SU-DHL-6 (cell line): ENCODE data around the gene TTI1.

ENCODE experiments used
- H2AFZ ChIP-seq: fragments of 200-600 bp; sonication (generic); 2 replicates; pipeline ENCODE4 v1.6.1; 2014; ENCODE audit warnings: low read depth, mild to moderate bottlenecking, moderate library complexity, mixed read lengths, antibody characterized with exemption, low read length; ENCODE audit not compliant: severe bottlenecking
- H3F3A ChIP-seq: fragments of 200-600 bp; shearing (Covaris generic); 2 replicates; pipeline ENCODE4 v1.6.0; 2016; ENCODE audit warnings: antibody characterized with exemption, mild to moderate bottlenecking; ENCODE audit not compliant: insufficient read depth
- H3K27ac ChIP-seq: fragments of 200-600 bp; sonication (generic); 2 replicates; pipeline ENCODE4 v1.5.1; 2016; ENCODE audit warnings: low read depth, mild to moderate bottlenecking, low read length, moderate library complexity, mixed read lengths
- H3K27me3 ChIP-seq: fragments of 200-600 bp; sonication (generic), shearing (Covaris generic); 2 replicates; pipeline ENCODE4 v1.6.0; 2014; ENCODE audit warnings: mild to moderate bottlenecking, low read length
- H3K36me3 ChIP-seq: fragments of 200-600 bp; sonication (generic); 2 replicates; pipeline ENCODE4 v1.6.1; 2014; ENCODE audit warnings: mild to moderate bottlenecking, low read length, mixed read lengths
- H3K4me2 ChIP-seq: fragments of 300-600, 200-600 bp; shearing (Covaris generic), sonication (generic); 2 replicates; pipeline ENCODE4 v1.6.0; 2014; ENCODE audit warnings: low read length, low read depth, mild to moderate bottlenecking; ENCODE audit not compliant: poor library complexity, severe bottlenecking
- H3K4me3 ChIP-seq: fragments of 200-600 bp; sonication (generic); 2 replicates; pipeline ENCODE4 v1.5.1; 2014; ENCODE audit warnings: antibody characterized with exemption, low read length, mild to moderate bottlenecking, mixed read lengths; ENCODE audit not compliant: insufficient read depth, poor library complexity, severe bottlenecking
- H3K79me2 ChIP-seq: fragments of 200-600 bp; sonication (generic); 2 replicates; pipeline ENCODE4 v1.6.1; 2014; ENCODE audit warnings: mild to moderate bottlenecking, low read length, moderate library complexity; ENCODE audit not compliant: insufficient read depth
- H3K9ac ChIP-seq: fragments of 200-600 bp; sonication (generic); 2 replicates; pipeline ENCODE4 v1.7.0; 2014; ENCODE audit warnings: mild to moderate bottlenecking, low read length
- H3K9me2 ChIP-seq: fragments of 200-600 bp; sonication (generic); replicated peaks from 2 replicates; pipeline ENCODE4 v1.6.1; 2014; ENCODE audit warnings: low read length; ENCODE audit not compliant: insufficient read depth
- H3K9me3 ChIP-seq: fragments of 200-600 bp; sonication (generic); 2 replicates; pipeline ENCODE4 v1.6.1; 2014; ENCODE audit warnings: low read length, mixed read lengths; ENCODE audit not compliant: insufficient read depth
- H4K20me1 ChIP-seq: fragments of 200-600 bp; sonication (generic); 2 replicates; pipeline ENCODE4 v1.6.1; 2014; ENCODE audit warnings: low read depth, mild to moderate bottlenecking, antibody characterized with exemption, low read length, moderate library complexity, mixed read lengths
- EZH2phosphoT487 ChIP-seq: fragments of 200-600 bp; sonication (generic), shearing (Covaris generic); conservative IDR thresholded peaks from 2 replicates; pipeline ENCODE4 v1.6.1; 2018; ENCODE audit warnings: mild to moderate bottlenecking, antibody characterized with exemption, low read length, moderate library complexity, mixed read lengths
- TF ChIP-seq, protein P1 (sequence below): fragments of 200-600 bp; sonication (generic); IDR thresholded peaks from one replicate; pipeline ENCODE4 v1.5.1; 2017; ENCODE audit warnings: antibody characterized with exemption, mild to moderate bottlenecking, low read length, moderate library complexity; ENCODE audit not compliant: insufficient read depth, poor library complexity, severe bottlenecking

TTI1 gene

DNA sequence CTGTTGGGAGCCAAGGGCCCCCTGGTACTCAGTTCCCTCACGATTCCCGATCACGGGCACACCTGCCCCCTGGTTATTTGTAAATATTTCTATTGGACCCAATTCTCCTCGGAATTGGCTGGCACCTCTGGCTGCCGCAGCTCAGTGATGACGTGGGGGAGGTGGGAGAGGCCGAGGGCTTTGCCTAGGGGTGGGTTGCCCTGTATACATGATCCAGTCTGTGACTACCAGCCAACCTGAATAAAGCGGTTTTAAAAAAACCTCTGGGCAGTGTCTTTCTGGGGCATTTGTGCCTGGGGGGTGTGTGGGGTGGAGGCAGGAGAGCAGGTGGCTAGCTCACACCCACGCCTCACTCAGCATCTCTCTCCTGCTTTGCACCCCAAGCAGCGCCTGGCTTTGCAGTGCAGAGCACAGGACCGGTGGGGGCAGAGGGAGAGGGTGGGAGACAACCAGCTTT, 88.1 kb downstream of the TTI1 start:
- H3K36me3 ChIP-seq = no peaks in the 10 kb centered on the region
- H3K9me2 ChIP-seq = no peaks in the 10 kb centered on the region
- H3K9me3 ChIP-seq = no peaks in the 10 kb centered on the region
- TF ChIP-seq EZH2phosphoT487 = no peak
- TF ChIP-seq, protein P1, sequence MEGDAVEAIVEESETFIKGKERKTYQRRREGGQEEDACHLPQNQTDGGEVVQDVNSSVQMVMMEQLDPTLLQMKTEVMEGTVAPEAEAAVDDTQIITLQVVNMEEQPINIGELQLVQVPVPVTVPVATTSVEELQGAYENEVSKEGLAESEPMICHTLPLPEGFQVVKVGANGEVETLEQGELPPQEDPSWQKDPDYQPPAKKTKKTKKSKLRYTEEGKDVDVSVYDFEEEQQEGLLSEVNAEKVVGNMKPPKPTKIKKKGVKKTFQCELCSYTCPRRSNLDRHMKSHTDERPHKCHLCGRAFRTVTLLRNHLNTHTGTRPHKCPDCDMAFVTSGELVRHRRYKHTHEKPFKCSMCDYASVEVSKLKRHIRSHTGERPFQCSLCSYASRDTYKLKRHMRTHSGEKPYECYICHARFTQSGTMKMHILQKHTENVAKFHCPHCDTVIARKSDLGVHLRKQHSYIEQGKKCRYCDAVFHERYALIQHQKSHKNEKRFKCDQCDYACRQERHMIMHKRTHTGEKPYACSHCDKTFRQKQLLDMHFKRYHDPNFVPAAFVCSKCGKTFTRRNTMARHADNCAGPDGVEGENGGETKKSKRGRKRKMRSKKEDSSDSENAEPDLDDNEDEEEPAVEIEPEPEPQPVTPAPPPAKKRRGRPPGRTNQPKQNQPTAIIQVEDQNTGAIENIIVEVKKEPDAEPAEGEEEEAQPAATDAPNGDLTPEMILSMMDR = no peak
- H2AFZ ChIP-seq = no peak overlapping the region
- H4K20me1 ChIP-seq = no peaks in the 10 kb centered on the region
- no peak overlapping the region for H3K4me2 ChIP-seq
- no peak overlapping the region for H3K4me3 ChIP-seq
- H3K79me2 ChIP-seq = no peaks in the 10 kb centered on the region
- H3F3A ChIP-seq = no peaks in the 10 kb centered on the region
- H3K27me3 ChIP-seq = no peaks in the 10 kb centered on the region
- no peak overlapping the region for H3K27ac ChIP-seq
- no peak overlapping the region for H3K9ac ChIP-seq

DNA sequence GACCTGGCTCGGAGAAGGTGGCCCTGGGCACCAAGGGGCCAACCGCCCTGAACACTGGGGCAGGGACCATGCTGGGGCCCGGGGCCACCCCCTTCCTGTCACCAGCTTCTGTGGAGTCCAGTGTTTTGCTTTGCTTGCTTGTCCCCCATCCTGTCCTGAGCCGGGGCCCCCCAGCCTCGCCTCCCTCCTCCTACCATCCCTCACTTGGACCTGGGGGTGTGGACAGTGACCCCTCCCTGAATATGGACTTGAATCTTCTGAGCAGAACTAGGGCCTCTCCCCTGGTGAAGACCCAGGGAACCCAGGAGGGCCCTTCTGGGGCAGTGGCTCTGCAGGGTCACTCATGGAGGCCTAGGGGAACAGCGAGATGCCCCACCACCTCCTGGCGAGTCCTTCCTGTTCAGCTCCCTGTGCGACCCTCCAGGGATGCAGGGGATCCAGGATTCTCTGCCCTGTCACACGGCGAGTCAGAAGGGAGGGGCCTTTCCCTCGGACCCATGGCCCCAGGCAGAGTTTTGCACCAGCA, 88.7 kb downstream of the TTI1 start:
- no peak overlapping the region for H3K27ac ChIP-seq
- H2AFZ ChIP-seq = no peak overlapping the region
- H4K20me1 ChIP-seq = no peaks in the 10 kb centered on the region
- no peak overlapping the region for H3K4me3 ChIP-seq
- no peak overlapping the region for H3K9ac ChIP-seq
- H3K36me3 ChIP-seq = no peaks in the 10 kb centered on the region
- TF ChIP-seq, protein P1 = no peak
- no peak for TF ChIP-seq EZH2phosphoT487
- no peak overlapping the region for H3K4me2 ChIP-seq
- no peaks in the 10 kb centered on the region for H3K9me3 ChIP-seq
- no peaks in the 10 kb centered on the region for H3K79me2 ChIP-seq
- no peaks in the 10 kb centered on the region for H3K27me3 ChIP-seq
- no peaks in the 10 kb centered on the region for H3F3A ChIP-seq
- no peaks in the 10 kb centered on the region for H3K9me2 ChIP-seq

DNA sequence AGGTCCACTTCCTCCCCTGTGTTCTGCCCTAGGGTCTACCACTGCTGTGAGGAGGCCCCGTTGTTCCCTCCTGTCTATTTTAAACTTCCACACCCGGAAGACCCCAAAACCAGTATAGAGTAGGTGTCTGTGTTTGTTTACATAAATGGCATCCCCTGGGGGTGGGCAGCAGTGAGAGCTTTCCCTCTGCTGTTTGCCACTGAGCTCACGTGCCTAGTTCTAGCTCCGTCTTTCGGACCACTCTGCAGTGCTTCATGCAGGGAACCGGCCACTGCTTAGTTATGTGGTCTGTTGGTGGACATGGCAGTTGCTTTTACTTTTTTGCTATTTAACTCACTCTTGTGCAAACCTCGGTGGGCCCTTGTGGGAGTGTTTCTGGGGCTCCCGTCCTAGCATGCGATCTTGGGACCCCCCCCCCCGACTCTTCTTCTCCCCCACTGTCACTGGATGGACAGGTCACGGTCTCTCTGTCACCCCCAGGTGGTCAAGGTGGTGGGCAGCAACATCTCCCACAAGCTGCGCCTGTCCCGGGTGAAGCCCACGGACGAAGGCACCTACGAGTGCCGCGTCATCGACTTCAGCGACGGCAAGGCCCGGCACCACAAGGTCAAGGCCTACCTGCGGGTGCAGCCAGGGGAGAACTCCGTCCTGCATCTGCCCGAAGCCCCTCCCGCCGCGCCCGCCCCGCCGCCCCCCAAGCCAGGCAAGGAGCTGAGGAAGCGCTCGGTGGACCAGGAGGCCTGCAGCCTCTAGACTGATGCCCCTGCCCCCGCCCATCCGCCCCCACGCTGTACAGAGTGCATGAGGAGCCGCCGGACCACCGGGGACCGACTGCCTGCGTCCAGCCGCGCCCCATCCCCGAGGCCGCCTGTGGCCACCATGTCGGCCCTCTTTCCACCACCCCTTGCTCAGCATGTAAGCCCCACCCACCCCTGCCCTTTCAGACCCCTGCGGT, 89.5 kb downstream of the TTI1 start:
- H3K27me3 ChIP-seq = no peaks in the 10 kb centered on the region
- no peak overlapping the region for H3K9ac ChIP-seq
- H4K20me1 ChIP-seq = no peaks in the 10 kb centered on the region
- no peaks in the 10 kb centered on the region for H3K79me2 ChIP-seq
- H3K27ac ChIP-seq = no peak overlapping the region
- H3K4me2 ChIP-seq = no peak overlapping the region
- no peaks in the 10 kb centered on the region for H3K9me3 ChIP-seq
- H3K4me3 ChIP-seq = no peak overlapping the region
- H3F3A ChIP-seq = no peaks in the 10 kb centered on the region
- H2AFZ ChIP-seq = no peak overlapping the region
- no peaks in the 10 kb centered on the region for H3K9me2 ChIP-seq
- H3K36me3 ChIP-seq = no peaks in the 10 kb centered on the region
- no peak for TF ChIP-seq EZH2phosphoT487
- TF ChIP-seq, protein P1 = no peak
